Nephron progenitor cell (in vitro differentiated cells): ENCODE results near the gene CCNJL.

Source experiments
- DNase-seq: peaks from one replicate; pipeline ENCODE4 v3.0.0; 2021
- H3K27ac Mint-ChIP-seq: 2 replicates; pipeline ENCODE4 v1.8.0; 2021; ENCODE audit warnings: mild to moderate bottlenecking, moderate library complexity, mixed read lengths
- H3K27me3 Mint-ChIP-seq: 2 replicates; pipeline ENCODE4 v1.8.0; 2021; ENCODE audit warnings: mild to moderate bottlenecking, low read depth, mixed read lengths; ENCODE audit not compliant: poor library complexity
- H3K36me3 Mint-ChIP-seq: 2 replicates; pipeline ENCODE4 v1.8.0; 2021; ENCODE audit warnings: low read depth, mixed read lengths
- H3K4me1 Mint-ChIP-seq: 2 replicates; pipeline ENCODE4 v1.8.0; 2021; ENCODE audit warnings: mixed read lengths
- H3K4me3 Mint-ChIP-seq: 2 replicates; pipeline ENCODE4 v1.8.0; 2021; ENCODE audit warnings: mild to moderate bottlenecking, moderate library complexity, mixed read lengths
- H3K9me3 Mint-ChIP-seq: 2 replicates; pipeline ENCODE4 v1.8.0; 2021; ENCODE audit warnings: mild to moderate bottlenecking, moderate library complexity, mixed read lengths
- CTCF ChIP-seq: fragments of 200-600 bp; sonication (generic); IDR thresholded peaks from 2 replicates; pipeline ENCODE4 v1.5.0; 2021; ENCODE audit warnings: antibody characterized with exemption

CCNJL gene

GRCh38 chr5:160293386-160293785 is 19.0 kb downstream of the CCNJL start:
- no peak for DNase-seq
- peaks cover 45% of the 10 kb centered on the region for H3K4me1 Mint-ChIP-seq
- no peak for TF ChIP-seq CTCF
- peaks cover 2% of the 10 kb centered on the region for H3K27me3 Mint-ChIP-seq
- no peak overlapping the region for H3K4me3 Mint-ChIP-seq
- peaks cover 52% of the 10 kb centered on the region for H3K36me3 Mint-ChIP-seq
- no peak overlapping the region for H3K27ac Mint-ChIP-seq
- H3K9me3 Mint-ChIP-seq: no peaks in the 10 kb centered on the region

GRCh38 chr5:160291467-160291866 is 20.9 kb downstream of the CCNJL start:
- no peaks in the 10 kb centered on the region for H3K9me3 Mint-ChIP-seq
- H3K36me3 Mint-ChIP-seq: peaks cover 43% of the 10 kb centered on the region
- peaks cover 55% of the 10 kb centered on the region for H3K4me1 Mint-ChIP-seq
- H3K4me3 Mint-ChIP-seq: no peak overlapping the region
- no peak overlapping the region for H3K27ac Mint-ChIP-seq
- no peak for TF ChIP-seq CTCF
- peaks cover 2% of the 10 kb centered on the region for H3K27me3 Mint-ChIP-seq
- DNase-seq: no peak

GRCh38 chr5:160290751-160291150 is 21.6 kb downstream of the CCNJL start:
- no peak for DNase-seq
- no peaks in the 10 kb centered on the region for H3K27me3 Mint-ChIP-seq
- no peak overlapping the region for H3K4me3 Mint-ChIP-seq
- H3K9me3 Mint-ChIP-seq: no peaks in the 10 kb centered on the region
- peaks cover 62% of the 10 kb centered on the region for H3K4me1 Mint-ChIP-seq
- no peak overlapping the region for H3K27ac Mint-ChIP-seq
- H3K36me3 Mint-ChIP-seq: peaks cover 45% of the 10 kb centered on the region
- no peak for TF ChIP-seq CTCF

GRCh38 chr5:160289721-160290120 is 22.6 kb downstream of the CCNJL start:
- no peaks in the 10 kb centered on the region for H3K27me3 Mint-ChIP-seq
- no peak overlapping the region for H3K4me3 Mint-ChIP-seq
- H3K9me3 Mint-ChIP-seq: no peaks in the 10 kb centered on the region
- H3K4me1 Mint-ChIP-seq: peaks cover 69% of the 10 kb centered on the region
- H3K36me3 Mint-ChIP-seq: peaks cover 47% of the 10 kb centered on the region
- TF ChIP-seq CTCF: no peak
- H3K27ac Mint-ChIP-seq: peak overlapping the region; percentile 90
- DNase-seq: no peak

GRCh38 chr5:160289356-160289651 is 23.1 kb downstream of the CCNJL start:
- peak overlapping the region; percentile 90 for H3K27ac Mint-ChIP-seq
- DNase-seq: no peak
- H3K27me3 Mint-ChIP-seq: no peaks in the 10 kb centered on the region
- no peak for TF ChIP-seq CTCF
- peaks cover 48% of the 10 kb centered on the region for H3K36me3 Mint-ChIP-seq
- no peaks in the 10 kb centered on the region for H3K9me3 Mint-ChIP-seq
- peaks cover 64% of the 10 kb centered on the region for H3K4me1 Mint-ChIP-seq
- H3K4me3 Mint-ChIP-seq: no peak overlapping the region

- TF ChIP-seq CTCF: no peak
- no peaks in the 10 kb centered on the region for H3K9me3 Mint-ChIP-seq
- peaks cover 52% of the 10 kb centered on the region for H3K36me3 Mint-ChIP-seq
- no peak overlapping the region for H3K4me3 Mint-ChIP-seq
- H3K4me1 Mint-ChIP-seq: peaks cover 55% of the 10 kb centered on the region
- DNase-seq: peak; percentile 42
- H3K27ac Mint-ChIP-seq: peak overlapping the region; percentile 22
- H3K27me3 Mint-ChIP-seq: peaks cover 3% of the 10 kb centered on the region
These were observed 24.8 kb downstream of the CCNJL start for GRCh38 chr5:160287378-160288051.
